Tongue (tissue), 2 donors: ENCODE data around the gene C1orf232. TPM values are rescaled to one million over a fixed set of nuclear protein-coding genes. Genes with fewer than 3 reads are reported as not detected.

Experiments used
- DNase-seq: peaks from one replicate; pipeline ENCODE4 v3.0.0-alpha.2; 2015
- total RNA-seq: library from RNA; depleted of rRNA; stranded (reverse); fragments of >200 nt; gene quantifications from one replicate; pipeline ENCODE4 v1.2.3, GENCODE V29; 2014

C1orf232 gene
- total RNA-seq, 1 donor from 2014 or later, result not detected

DNA sequence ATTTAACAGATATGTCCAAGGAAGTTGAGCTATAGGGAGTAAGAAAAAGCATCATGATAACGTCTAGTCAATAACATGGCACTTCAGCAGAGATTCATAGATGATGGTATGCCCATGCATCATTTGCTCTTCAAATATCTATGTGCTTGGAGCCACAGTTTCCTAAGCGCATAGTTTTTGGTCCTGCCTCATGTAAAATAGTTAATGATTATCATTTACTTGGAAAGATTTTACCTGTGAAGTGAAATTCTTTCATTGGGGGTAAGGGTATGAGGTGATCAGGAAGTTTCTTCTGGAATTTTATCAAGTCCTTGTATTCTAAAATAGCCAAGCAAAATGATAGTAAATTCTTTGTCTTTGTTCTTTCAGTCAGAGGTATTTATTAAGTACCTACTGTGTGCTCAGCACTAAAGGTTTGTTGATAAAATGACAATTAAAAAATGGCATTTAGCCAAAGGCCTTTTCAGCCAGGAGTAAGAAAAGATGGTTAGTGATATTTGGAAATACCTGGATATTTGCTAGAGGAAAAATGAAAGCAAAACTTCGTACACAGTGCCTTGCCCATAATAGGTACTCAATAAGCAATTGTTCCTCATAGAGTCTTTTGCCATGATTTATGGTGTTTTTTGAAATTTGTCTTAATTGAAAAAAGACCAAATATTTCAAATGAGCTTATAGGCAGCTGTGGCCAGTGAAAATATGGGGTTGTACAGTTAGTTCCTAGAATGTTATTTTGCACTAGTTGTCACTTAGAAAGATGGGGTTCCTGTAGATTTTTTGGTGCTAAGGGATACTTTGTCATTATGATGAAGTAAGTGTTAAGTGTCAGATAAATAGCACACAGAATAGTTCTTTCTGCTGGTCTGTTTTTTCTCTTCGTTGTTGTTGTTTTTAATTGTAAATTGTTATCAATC is 44.1 kb downstream of the C1orf232 start:
- no peak for DNase-seq

- no peak for DNase-seq
These were observed 45.5 kb downstream of the C1orf232 start for GRCh38 chr1:26122988-26123973.

- DNase-seq, result no peak
These were observed 46.6 kb downstream of the C1orf232 start for GRCh38 chr1:26121854-26122773.

GRCh38 chr1:26119892-26120608 is 48.7 kb downstream of the C1orf232 start:
- DNase-seq, result no peak

- DNase-seq, result no peak
These were observed 54.4 kb downstream of the C1orf232 start for GRCh38 chr1:26114165-26114927.

Other genes starting within 250 kb of the C1orf232 start
- 20.2 TPM for gene PAFAH2, start 170.9 kb downstream of the C1orf232 start, total RNA-seq
- 5.4 TPM for gene EXTL1, start 147.2 kb downstream of the C1orf232 start, total RNA-seq
- gene SLC30A2, start 122.8 kb downstream of the C1orf232 start, total RNA-seq, result 1.2 TPM
- 64.5 TPM for gene TRIM63, start 101.3 kb downstream of the C1orf232 start, total RNA-seq
- gene PDIK1L, start 57.1 kb downstream of the C1orf232 start, total RNA-seq, result 11.7 TPM
- 1.5 TPM for gene FAM110D, start 9.9 kb downstream of the C1orf232 start, total RNA-seq
- gene ZNF593, start 945 bp upstream of the C1orf232 start, total RNA-seq, result 15.8 TPM
- not detected for gene ZNF593OS, start 2.9 kb upstream of the C1orf232 start, total RNA-seq
- gene CNKSR1, start 8.5 kb upstream of the C1orf232 start, total RNA-seq, result 13.0 TPM
- not detected for gene CATSPER4, start 21.6 kb upstream of the C1orf232 start, total RNA-seq
- gene CEP85, start 65.2 kb upstream of the C1orf232 start, total RNA-seq, result 107 TPM
- gene SH3BGRL3, start 111.1 kb upstream of the C1orf232 start, total RNA-seq, result 7.7 TPM
- gene UBXN11, start 137.7 kb upstream of the C1orf232 start, total RNA-seq, result 7.8 TPM
- not detected for gene CD52, start 149.0 kb upstream of the C1orf232 start, total RNA-seq
- gene CRYBG2, start 185.2 kb upstream of the C1orf232 start, total RNA-seq, result 13.7 TPM
- gene ZNF683, start 203.8 kb upstream of the C1orf232 start, total RNA-seq, result not detected
- gene LIN28A, start 241.9 kb upstream of the C1orf232 start, total RNA-seq, result not detected